CD4-positive, alpha-beta T cell (primary cell): ENCODE measurements around the gene SHROOM2. TPM values are rescaled to one million over a fixed set of nuclear protein-coding genes. Genes with fewer than 3 reads are reported as not detected.

Experiments
- ATAC-seq: fragments of 200-7000 bp; cut with Tn5 transposase; one replicate; pipeline ENCODE4 v1.10.0; 2022; ENCODE audit warnings: mild to moderate bottlenecking; ENCODE audit not compliant: poor library complexity
- CTCF ChIA-PET: fragments of 350-600 bp; sonication (Branson Sonifier 250); formaldehyde crosslinking; loops from one replicate; lab custom pipeline; 2021; ENCODE audit warnings: antibody characterized with exemption, inconsistent platforms; lab: Charles Lee
- POLR2A ChIA-PET: fragments of 350-600 bp; sonication (Branson Sonifier 250); formaldehyde crosslinking; loops from one replicate; lab custom pipeline; 2021; ENCODE audit warnings: antibody characterized with exemption, inconsistent platforms; lab: Charles Lee
- DNase-seq, 14 experiments: peaks; one replicate each; pipeline ENCODE4 v3.0.0-alpha.2; 2013 to 2020; ENCODE audit warnings: mixed read lengths in 2 of 14
- H3K27ac ChIP-seq, 2 donors: one replicate each; pipeline versions ENCODE4 v1.5.1 to v1.7.0; 2013; ENCODE audit warnings: low read length in 2 of 2, low read depth in 1 of 2, mild to moderate bottlenecking in 1 of 2
- H3K27me3 ChIP-seq, 2 experiments: 1 replicate in 1 of 2; 2 replicates in 1 of 2; pipeline versions ENCODE4 v1.6.1 to v1.7.0; 2013; ENCODE audit warnings: low read length in 2 of 2, control low read depth in 1 of 2, mild to moderate bottlenecking in 1 of 2, moderate library complexity in 1 of 2; ENCODE audit not compliant: insufficient read depth in 2 of 2, control insufficient read depth in 1 of 2
- H3K36me3 ChIP-seq: one replicate; pipeline ENCODE4 v1.6.1; 2013; ENCODE audit warnings: low read length, control low read depth; ENCODE audit not compliant: insufficient read depth
- H3K4me1 ChIP-seq: one replicate; pipeline ENCODE4 v1.6.1; 2013; ENCODE audit warnings: low read length, control low read depth; ENCODE audit not compliant: insufficient read depth
- H3K4me3 ChIP-seq: one replicate; pipeline ENCODE4 v1.5.1; 2013; ENCODE audit warnings: mild to moderate bottlenecking, low read length, moderate library complexity
- H3K9me3 ChIP-seq, 2 experiments: 1 replicate in 1 of 2; 2 replicates in 1 of 2; pipeline versions ENCODE4 v1.6.1 to v1.7.0; 2013; ENCODE audit warnings: low read length in 2 of 2, mild to moderate bottlenecking in 2 of 2, control low read depth in 1 of 2, moderate library complexity in 1 of 2; ENCODE audit not compliant: control insufficient read depth in 1 of 2, insufficient read depth in 1 of 2
- H3K27ac Mint-ChIP-seq: one replicate; pipeline ENCODE4 v1.8.0; 2020; ENCODE audit warnings: mixed read lengths
- H3K27me3 Mint-ChIP-seq: one replicate; pipeline ENCODE4 v1.8.0; 2021; ENCODE audit warnings: mixed read lengths
- H3K36me3 Mint-ChIP-seq: one replicate; pipeline ENCODE4 v1.8.0; 2021; ENCODE audit warnings: low read depth, mixed read lengths
- H3K4me1 Mint-ChIP-seq: one replicate; pipeline ENCODE4 v1.8.0; 2021; ENCODE audit warnings: low read depth, mixed read lengths
- H3K4me3 Mint-ChIP-seq: one replicate; pipeline ENCODE4 v1.8.0; 2020; ENCODE audit warnings: mild to moderate bottlenecking, mixed read lengths
- H3K9me3 Mint-ChIP-seq: one replicate; pipeline ENCODE4 v1.8.0; 2020; ENCODE audit warnings: mixed read lengths
- intact Hi-C, 2 experiments: fragments of 100-400 bp; cut with DNase I in 1 of 2; cut with micrococcal nuclease in 1 of 2; formaldehyde crosslinking; loops; one replicate each; pipeline versions ENCODE4 v1.15.1 to v1.9.0; 2023 to 2025; cut with DNase I, micrococcal nuclease
- total RNA-seq, 174 experiments: library from RNA in 2 of 174; stranded (reverse) in 2 of 174; gene quantifications; one replicate each; pipeline ENCODE4 v1.2.3 and lab custom pipeline; 2021 to 2026
- TF ChIP-seq, protein P1 (sequence below): fragments of 200-600 bp; IDR thresholded peaks from one replicate; pipeline ENCODE4 v1.8.0; 2022; ENCODE audit warnings: antibody characterized with exemption, mild to moderate bottlenecking

Gene SHROOM2
- total RNA-seq, 2 experiments from 2014 or later, result not detected

DNA sequence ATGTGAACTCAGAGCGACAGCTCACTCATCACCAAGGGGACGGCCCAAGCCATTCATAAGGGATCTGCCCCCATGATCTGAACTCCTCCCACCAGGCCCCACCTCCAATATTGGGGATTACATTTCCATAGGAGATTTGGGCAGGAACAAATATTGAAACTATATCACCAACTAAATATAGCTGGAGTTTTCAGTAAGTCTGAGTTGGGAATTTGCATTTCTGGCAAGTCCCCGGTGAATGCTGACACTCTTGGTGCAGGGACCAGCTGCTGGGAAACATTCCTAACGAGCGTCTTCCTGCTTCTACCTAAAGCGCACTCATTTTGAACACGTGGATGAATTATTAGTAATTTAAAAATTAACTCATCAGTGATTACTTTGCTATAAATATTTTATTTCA lies 194.2 kb downstream of the SHROOM2 start:
- CTCF ChIA-PET, result no interaction called here
- intact Hi-C loops, result no loop called here
- H3K27ac Mint-ChIP-seq, result no peak overlapping the region

DNA sequence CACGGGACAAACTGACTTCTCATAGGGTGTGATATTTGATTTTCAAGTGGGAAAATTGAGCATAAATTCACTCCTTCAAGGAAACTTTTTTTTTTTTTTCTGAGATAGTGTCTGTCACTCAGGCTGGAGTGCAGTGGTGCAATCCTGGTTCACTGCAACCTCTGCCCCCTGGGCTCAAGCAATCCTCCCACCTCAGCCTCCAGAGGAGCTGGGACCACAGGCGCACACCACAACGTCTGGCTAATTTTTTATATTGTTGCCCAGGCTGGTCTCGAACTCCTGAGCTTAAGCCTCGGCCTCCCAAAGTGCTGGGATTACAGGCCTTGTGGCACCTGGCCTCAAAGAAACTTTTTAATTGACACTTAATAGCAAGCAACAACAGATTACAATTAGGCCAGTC lies 194.7 kb downstream of the SHROOM2 start:
- H3K36me3 ChIP-seq, result no peaks in the 10 kb centered on the region
- H3K9me3 Mint-ChIP-seq, result no peaks in the 10 kb centered on the region
- DNase-seq (no peak), ATAC-seq (no peak)
- H3K36me3 Mint-ChIP-seq, result no peaks in the 10 kb centered on the region
- H3K27ac Mint-ChIP-seq, result no peak overlapping the region
- no peaks in the 10 kb centered on the region for H3K9me3 ChIP-seq
- no peaks in the 10 kb centered on the region for H3K27me3 ChIP-seq
- TF ChIP-seq, protein P1, sequence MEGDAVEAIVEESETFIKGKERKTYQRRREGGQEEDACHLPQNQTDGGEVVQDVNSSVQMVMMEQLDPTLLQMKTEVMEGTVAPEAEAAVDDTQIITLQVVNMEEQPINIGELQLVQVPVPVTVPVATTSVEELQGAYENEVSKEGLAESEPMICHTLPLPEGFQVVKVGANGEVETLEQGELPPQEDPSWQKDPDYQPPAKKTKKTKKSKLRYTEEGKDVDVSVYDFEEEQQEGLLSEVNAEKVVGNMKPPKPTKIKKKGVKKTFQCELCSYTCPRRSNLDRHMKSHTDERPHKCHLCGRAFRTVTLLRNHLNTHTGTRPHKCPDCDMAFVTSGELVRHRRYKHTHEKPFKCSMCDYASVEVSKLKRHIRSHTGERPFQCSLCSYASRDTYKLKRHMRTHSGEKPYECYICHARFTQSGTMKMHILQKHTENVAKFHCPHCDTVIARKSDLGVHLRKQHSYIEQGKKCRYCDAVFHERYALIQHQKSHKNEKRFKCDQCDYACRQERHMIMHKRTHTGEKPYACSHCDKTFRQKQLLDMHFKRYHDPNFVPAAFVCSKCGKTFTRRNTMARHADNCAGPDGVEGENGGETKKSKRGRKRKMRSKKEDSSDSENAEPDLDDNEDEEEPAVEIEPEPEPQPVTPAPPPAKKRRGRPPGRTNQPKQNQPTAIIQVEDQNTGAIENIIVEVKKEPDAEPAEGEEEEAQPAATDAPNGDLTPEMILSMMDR, result no peak
- ChIA-PET POLR2A (no interaction called here), CTCF (no interaction called here)
- no peak overlapping the region for H3K4me3 Mint-ChIP-seq
- no peaks in the 10 kb centered on the region for H3K27me3 Mint-ChIP-seq
- H3K27ac ChIP-seq, result no peak overlapping the region
- no peak overlapping the region for H3K4me3 ChIP-seq
- no peaks in the 10 kb centered on the region for H3K4me1 Mint-ChIP-seq
- H3K4me1 ChIP-seq, result no peaks in the 10 kb centered on the region
- intact Hi-C loops, result no loop called here

More for the DNA sequence above, 194.2 kb downstream of the SHROOM2 start:
- Mint-ChIP-seq H3K4me1 (no peaks in the 10 kb centered on the region), H3K27me3 (no peaks in the 10 kb centered on the region), H3K36me3 (no peaks in the 10 kb centered on the region), H3K4me3 (no peak overlapping the region), H3K9me3 (no peaks in the 10 kb centered on the region)
- Histone ChIP-seq H3K4me3 (no peak overlapping the region), H3K36me3 (no peaks in the 10 kb centered on the region), H3K27ac (no peak overlapping the region), H3K9me3 (no peaks in the 10 kb centered on the region), H3K4me1 (no peaks in the 10 kb centered on the region), H3K27me3 (no peaks in the 10 kb centered on the region)
- POLR2A ChIA-PET, result no interaction called here
- DNase-seq, result no peak
- ATAC-seq, result no peak
- TF ChIP-seq, protein P1, result no peak

DNA sequence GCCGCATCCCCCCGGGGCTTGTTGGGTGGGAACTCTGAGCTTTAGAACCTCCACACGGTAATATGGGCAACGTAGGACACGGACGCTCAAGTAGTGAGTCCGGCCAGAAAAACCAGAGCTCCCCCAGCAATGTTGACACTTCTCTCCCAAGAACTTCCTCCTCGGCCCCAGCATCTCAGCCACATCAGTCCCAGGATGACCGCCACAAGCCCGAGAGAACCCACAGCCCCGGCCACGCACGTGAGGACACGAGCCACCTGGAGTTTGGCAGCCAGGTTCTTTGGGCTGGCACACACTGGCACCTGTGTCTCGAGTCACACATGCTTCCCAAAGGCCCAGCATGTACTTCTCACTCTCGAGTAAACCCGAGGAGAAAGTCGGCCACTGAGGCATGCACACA lies 197.2 kb downstream of the SHROOM2 start:
- no peaks in the 10 kb centered on the region for H3K27me3 Mint-ChIP-seq
- H3K27ac ChIP-seq, result no peak overlapping the region
- no peaks in the 10 kb centered on the region for H3K9me3 ChIP-seq
- no peak overlapping the region for H3K27ac Mint-ChIP-seq
- no peak for ATAC-seq
- H3K4me1 Mint-ChIP-seq, result no peaks in the 10 kb centered on the region
- H3K27me3 ChIP-seq, result no peaks in the 10 kb centered on the region
- H3K9me3 Mint-ChIP-seq, result no peaks in the 10 kb centered on the region
- H3K36me3 ChIP-seq, result no peaks in the 10 kb centered on the region
- no peak overlapping the region for H3K4me3 Mint-ChIP-seq
- intact Hi-C loops, result no loop called here
- TF ChIP-seq, protein P1, result no peak
- ChIA-PET POLR2A (no interaction called here), CTCF (no interaction called here)
- no peak overlapping the region for H3K4me3 ChIP-seq
- no peaks in the 10 kb centered on the region for H3K4me1 ChIP-seq
- no peak for DNase-seq
- no peaks in the 10 kb centered on the region for H3K36me3 Mint-ChIP-seq
